CD4-positive, alpha-beta T cell treated with Interleukin-1 beta for 1 hour (primary cell): ENCODE measurements around the gene DHRSX.
"Not testable (repeated sequence)": the region's sequence is repeated elsewhere in the genome, so short reads cannot be mapped to it uniquely, and the experiment has no call there.

ENCODE experiments used
- DNase-seq, 2 donors: peaks; one replicate each; pipeline ENCODE4 v3.0.0-alpha.2; 2020 to 2022

Gene DHRSX

DNA sequence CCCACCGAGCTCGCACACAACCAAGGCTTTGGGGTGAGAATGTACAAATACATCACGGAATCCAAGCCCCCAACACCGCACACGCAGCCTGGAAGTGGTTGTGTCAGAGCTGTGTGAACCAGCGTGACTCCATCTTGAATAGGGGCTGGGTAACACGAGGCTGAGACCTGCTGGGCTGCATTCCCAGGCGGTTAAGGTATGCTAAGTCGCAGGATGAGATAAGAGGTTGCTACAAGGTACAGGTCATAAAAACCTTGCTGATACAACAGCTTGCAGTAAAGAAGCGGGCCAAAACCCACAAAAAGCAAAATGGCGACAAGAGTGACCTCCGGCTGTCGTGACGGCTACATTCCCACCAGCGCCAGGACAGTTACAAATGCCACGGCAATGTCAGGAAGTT is 258.4 kb downstream of the DHRSX start:
- no peak for DNase-seq

- not testable (repeated sequence) for DNase-seq
These were observed 259.3 kb downstream of the DHRSX start for GRCh38 chrX:2241496-2241895.

DNA sequence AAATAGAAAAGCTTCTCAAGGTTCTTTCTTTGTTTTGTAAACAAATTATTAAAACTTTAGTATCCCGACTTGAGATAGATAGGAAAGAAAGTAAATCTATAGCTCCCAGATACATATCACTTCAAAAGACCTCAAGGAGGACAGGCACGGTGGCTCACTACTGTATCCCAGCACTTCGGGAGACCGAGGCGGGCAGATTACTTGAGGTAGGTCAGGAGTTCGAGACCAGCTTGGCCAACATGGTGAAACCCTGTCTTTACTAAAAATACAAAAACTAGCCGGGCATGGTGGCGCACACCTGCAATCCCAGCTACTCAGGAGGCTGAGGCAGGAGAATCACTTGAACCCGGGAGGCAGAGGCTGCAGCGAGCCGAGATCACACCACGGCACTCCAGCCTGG is 260.0 kb downstream of the DHRSX start:
- not testable (repeated sequence) for DNase-seq

DNA sequence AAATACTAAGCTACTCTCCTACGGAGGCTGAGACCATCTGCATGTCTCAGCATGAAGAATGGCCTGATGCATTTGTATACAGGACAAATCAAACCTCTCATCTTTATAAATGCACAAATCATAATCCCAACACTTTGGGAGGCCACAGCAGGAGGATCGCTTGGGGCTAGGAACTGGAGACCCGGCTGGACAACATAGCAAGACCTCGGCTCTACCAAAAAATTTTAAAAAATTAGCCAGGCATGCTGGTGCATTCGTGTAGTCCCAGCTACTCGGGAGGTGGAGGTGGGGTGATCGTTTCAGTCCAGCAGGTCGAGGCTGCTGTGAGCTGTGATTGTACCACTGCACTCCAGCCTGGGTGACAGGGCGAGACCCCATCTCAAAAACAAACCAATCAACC is 262.8 kb downstream of the DHRSX start:
- DNase-seq: no peak

- no peak for DNase-seq
These were observed 269.1 kb downstream of the DHRSX start for GRCh38 chrX:2231570-2232192.

GRCh38 chrX:2230457-2230856 is 270.3 kb downstream of the DHRSX start:
- no peak for DNase-seq

DNA sequence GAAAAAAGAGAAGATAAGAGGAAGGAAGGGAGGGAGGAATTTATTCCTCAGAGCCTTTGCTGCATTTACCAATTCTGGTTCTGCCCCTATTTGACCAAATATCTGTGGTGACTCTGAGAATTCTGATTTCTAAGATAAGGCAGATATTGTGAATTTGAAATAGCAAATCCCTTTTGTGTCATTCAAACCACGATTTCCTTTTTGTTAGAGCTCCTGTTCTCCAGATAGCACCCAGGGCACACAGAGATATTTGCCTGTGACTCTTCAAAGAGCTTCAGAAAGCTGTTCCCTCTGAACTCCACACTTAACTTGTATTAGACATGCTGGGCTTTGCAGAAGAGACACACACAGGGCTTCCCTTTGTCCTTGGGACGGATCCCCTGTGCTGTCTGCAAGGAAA is 272.2 kb downstream of the DHRSX start:
- DNase-seq: no peak

DNA sequence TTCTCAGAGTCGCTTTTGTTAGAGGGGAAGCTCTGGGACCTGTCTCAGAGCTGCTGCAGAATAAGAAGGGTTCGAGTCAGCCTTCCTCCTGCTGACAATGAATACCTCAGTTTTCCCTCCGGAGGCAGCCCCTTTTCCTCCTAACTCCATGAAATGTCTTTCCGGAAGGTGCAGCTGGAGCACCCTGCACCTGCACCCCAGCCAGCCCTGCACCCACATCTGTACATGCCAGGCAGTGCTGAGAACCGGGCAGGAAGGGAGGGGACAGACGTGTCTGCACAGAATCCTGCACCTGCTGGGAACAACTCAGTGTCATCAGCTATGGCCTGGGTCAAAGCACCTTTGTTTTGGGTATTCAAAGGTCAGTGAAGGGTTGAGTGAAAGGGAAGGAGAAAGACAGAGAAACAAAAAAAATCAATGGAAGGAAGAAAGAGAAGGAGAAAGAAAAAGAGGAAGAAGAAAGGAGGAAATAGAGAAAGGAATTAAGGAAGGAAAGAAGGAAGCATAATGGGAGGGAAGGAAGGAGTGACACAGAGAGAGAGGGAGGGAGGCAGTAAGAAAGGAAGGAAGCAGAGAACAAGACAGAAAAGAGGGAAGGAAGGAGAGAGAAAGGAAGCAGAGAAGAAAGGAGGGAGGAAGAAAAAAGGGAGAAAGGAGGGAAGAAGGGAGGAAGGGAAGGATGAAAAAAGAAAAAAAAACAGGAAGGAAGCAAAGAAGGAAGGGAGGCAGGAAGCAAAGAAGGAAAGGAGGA is 273.7 kb downstream of the DHRSX start:
- DNase-seq: no peak

DNA sequence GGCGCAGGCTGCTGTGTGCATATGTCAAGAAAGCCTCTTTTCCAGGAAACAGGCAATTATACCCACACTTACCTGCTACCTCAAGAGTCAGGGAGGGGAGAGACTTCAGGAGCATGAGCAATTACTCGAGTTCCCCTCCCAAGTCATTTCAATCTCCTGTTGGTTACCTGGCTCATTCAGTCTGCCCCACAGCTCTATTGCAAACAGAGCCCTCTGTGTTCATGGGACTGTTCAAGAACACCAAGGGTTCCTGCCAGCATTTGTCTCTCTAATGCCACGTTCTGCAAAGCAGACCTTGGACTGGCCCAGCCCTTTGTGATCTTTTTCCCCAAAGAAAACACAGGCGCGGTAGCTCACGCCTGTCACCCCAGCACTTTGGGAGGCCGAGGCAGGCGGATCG is 274.6 kb downstream of the DHRSX start:
- DNase-seq: no peak

GRCh38 chrX:2224597-2225235 is 276.1 kb downstream of the DHRSX start:
- no peak for DNase-seq

DNA sequence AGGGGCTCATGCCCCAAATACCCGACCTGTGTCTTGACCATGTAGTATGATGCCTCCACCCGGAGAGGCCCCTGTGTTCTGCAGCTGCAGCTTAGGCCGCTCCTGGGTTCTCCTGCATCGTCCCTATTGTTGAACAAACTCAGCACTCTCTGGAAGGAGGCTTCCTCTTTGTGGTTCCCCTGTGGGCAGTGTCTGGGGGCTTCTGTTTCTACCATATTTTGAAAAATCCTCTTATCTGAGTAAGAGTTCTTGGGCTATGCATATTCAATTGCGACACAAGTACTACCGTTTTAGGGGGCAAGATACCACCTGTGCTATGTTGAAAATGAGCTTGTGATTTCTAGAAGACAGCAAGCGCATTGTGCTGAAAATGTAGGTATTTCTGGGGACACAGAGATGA is 276.6 kb downstream of the DHRSX start:
- DNase-seq: no peak

- no peak for DNase-seq
These were observed 279.8 kb downstream of the DHRSX start for GRCh38 chrX:2220829-2221567.

- no peak for DNase-seq
These were observed 280.5 kb downstream of the DHRSX start for GRCh38 chrX:2220296-2220695.

GRCh38 chrX:2214138-2214823 is 286.5 kb downstream of the DHRSX start:
- DNase-seq: not testable (repeated sequence)

DNA sequence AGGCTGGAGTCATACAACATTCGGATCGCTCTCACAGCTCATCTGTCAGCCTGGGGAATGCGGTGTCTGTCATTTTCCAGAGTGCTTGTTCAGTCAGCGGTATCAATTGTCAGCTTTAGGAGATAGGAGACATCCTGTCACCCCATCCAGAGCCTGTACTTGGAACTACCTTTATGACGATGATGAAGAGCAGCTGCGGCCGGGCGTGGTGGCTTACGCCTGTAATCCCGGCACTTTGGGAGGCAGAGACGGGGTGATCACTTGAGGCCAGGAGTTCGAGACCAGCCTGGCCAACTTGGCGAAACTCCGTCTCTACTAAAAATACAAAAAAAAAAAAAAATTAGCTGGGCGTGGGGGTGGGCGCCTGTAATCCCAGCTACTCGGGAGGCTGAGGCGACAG is 289.1 kb downstream of the DHRSX start:
- not testable (repeated sequence) for DNase-seq

DNA sequence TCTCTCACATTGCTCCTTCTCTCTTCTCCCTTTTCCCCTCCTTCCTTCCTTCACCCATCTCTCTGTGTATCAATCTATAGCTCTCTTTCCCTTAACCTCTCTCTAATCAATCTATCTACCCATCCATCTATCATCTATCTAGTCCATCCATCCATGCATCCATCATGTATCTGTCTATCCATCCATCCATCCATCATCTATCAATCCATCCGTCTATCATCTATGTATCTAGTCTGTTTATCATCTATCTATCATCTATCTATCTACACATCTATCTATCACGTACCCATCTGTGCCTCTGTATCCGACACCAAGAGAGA is 307.5 kb downstream of the DHRSX start:
- DNase-seq: no peak

- no peak for DNase-seq
These were observed 308.0 kb downstream of the DHRSX start for GRCh38 chrX:2192584-2193272.

DNA sequence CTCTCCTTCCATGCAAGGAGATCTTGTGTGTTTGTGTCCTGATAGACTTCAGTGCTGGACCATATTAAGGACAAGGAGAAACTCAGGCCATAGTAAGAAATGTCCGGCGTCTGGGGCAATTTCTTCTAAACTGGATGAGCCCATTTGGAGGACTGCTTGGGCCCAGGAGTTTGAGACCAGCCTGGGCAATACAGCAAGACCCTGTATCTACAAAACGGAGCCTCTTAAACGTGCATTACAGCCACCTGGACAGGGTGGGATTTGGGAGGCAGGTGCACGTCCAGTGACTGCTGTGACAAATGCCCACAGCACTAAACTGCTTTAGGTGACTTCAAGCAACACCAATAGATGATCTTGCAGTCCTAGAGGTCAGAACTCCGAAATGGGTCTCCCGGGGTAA is 311.9 kb downstream of the DHRSX start:
- DNase-seq: no peak

GRCh38 chrX:2188330-2188792 is 312.4 kb downstream of the DHRSX start:
- DNase-seq: no peak

- no peak for DNase-seq
These were observed 313.2 kb downstream of the DHRSX start for GRCh38 chrX:2187352-2188115.

- no peak for DNase-seq
These were observed 315.3 kb downstream of the DHRSX start for GRCh38 chrX:2185341-2186082.
